Ovary (tissue), 3 donors: ENCODE results near the gene TNFAIP8L3.

Experiments used
- CTCF ChIP-seq, 3 donors: fragments of 450-650 bp in 2 of 3; fragments of 200-600 bp in 1 of 3; IDR thresholded peaks; one replicate each; pipeline versions ENCODE4 v1.5.1 to v1.8.0; 2016 to 2022; ENCODE audit warnings: antibody characterized with exemption in 3 of 3, mild to moderate bottlenecking in 1 of 3
- POLR2A ChIP-seq: fragments of 450-650 bp; IDR thresholded peaks from one replicate; pipeline ENCODE4 v1.6.1; 2017; ENCODE audit warnings: antibody characterized with exemption, mild to moderate bottlenecking, moderate library complexity
- donor health status: DM: no; HTN: no; CAD: no.

DNA sequence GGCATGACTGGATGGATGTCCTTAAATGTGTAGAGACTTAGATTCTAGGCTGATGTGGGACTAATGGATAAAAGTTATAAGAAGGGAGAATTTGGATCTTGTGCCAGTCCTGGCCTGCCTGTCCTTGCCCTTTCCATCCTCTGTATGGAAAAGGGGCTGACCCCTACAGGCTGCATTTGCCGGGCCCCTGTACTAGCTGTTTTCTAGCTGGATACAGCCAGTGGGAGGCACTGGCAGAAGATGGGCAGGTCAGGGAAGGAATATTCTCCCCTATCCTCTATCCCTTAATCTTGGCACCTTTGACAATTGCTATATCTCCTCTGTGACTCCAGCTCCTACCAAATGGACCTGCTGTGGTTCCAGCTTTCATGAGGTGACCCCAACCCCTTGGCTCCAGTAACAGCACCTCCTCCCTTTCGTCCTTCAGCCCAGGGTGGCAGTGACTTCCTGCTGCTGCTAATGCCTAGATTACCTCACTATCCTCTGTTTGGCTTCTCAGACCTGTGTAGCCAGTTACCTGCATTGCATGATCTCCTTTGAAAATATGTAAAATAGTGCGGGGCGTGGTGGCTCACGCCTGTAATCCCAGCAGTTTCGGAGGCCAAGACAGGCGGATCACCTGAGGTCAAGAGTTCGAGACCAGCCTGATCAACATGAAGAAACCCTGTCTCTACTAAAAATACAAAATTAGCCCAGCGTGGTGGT, 6.2 kb upstream of the TNFAIP8L3 start:
- TF ChIP-seq CTCF (IDR thresholded peaks at IDR 0.05), result no peak
- TF ChIP-seq POLR2A, result no peak
